H1 (cell line): Measurements from ENCODE around the gene UNC13D. TPM values are rescaled to one million over a fixed set of nuclear protein-coding genes. Genes with fewer than 3 reads are reported as not detected.

Source experiments
- CTCF ChIA-PET: fragments of 300-600 bp; sonication (Branson Sonifier 250); formaldehyde crosslinking; loops from one replicate; lab custom pipeline; 2021; ENCODE audit not compliant: partially characterized antibody; lab: Charles Lee
- POLR2A ChIA-PET: fragments of 300-600 bp; sonication (Branson Sonifier 250); formaldehyde crosslinking; loops from one replicate; lab custom pipeline; 2021; ENCODE audit warnings: inconsistent platforms; ENCODE audit not compliant: partially characterized antibody; lab: Charles Lee
- DNase-seq, 2 experiments: peaks; one replicate each; pipeline versions ENCODE4 v3.0.0 to v3.0.0-alpha.2; 2010 to 2022; ENCODE audit warnings: low spot score in 2 of 2, low read depth in 1 of 2, mixed read lengths in 1 of 2
- FAIRE-seq: peaks from 2 replicates; lab custom pipeline; 2011; peaks lifted over from hg19 to GRCh38; lab: Jason Lieb, UNC
- H2AFZ ChIP-seq: 2 replicates; pipeline ENCODE4 v1.8.1; 2012; ENCODE audit warnings: low read length, inconsistent platforms
- H2AK5ac ChIP-seq: 2 replicates; pipeline ENCODE4 v1.6.1; 2013; ENCODE audit warnings: low read depth, low read length
- H2BK120ac ChIP-seq: replicated peaks from 2 replicates; pipeline ENCODE3; 2013; ENCODE audit warnings: low read depth, low read length, inconsistent platforms
- H2BK12ac ChIP-seq: 2 replicates; pipeline ENCODE4 v1.6.1; 2013; ENCODE audit warnings: low read depth, low read length
- H2BK15ac ChIP-seq: 2 replicates; pipeline ENCODE4 v1.6.1; 2013; ENCODE audit warnings: low read length
- H2BK20ac ChIP-seq: 2 replicates; pipeline ENCODE4 v1.6.1; 2013; ENCODE audit warnings: low read length
- H2BK5ac ChIP-seq: 2 replicates; pipeline ENCODE4 v1.6.1; 2013; ENCODE audit warnings: low read depth, low read length
- H3K14ac ChIP-seq: 2 replicates; pipeline ENCODE4 v1.6.1; 2013; ENCODE audit warnings: inconsistent platforms; ENCODE audit not compliant: insufficient read length
- H3K18ac ChIP-seq: 2 replicates; pipeline ENCODE4 v1.6.1; 2013; ENCODE audit warnings: low read length; ENCODE audit errors: extremely low read depth
- H3K23ac ChIP-seq: 2 replicates; pipeline ENCODE4 v1.6.1; 2013; ENCODE audit warnings: inconsistent platforms; ENCODE audit not compliant: insufficient read length
- H3K23me2 ChIP-seq: 2 replicates; pipeline ENCODE4 v1.6.1; 2013; ENCODE audit warnings: low read depth, low read length
- H3K27ac ChIP-seq: 2 replicates; pipeline ENCODE4 v1.6.1; 2011; ENCODE audit warnings: low read depth, low read length, inconsistent platforms
- H3K27me3 ChIP-seq, 4 experiments: replicated peaks in 1 of 4; 1 replicate in 1 of 4; 2 replicates in 3 of 4; pipeline versions ENCODE4 v1.6.1 to v1.8.1; 2011 to 2013; ENCODE audit warnings: low read length in 3 of 4, mild to moderate bottlenecking in 3 of 4, inconsistent platforms in 2 of 4, mixed read lengths in 2 of 4, moderate library complexity in 1 of 4; ENCODE audit not compliant: control insufficient read depth in 3 of 4, insufficient read depth in 3 of 4; ENCODE audit errors: extremely low read depth in 1 of 4
- H3K36me3 ChIP-seq, 4 experiments: 2 replicates each; pipeline versions ENCODE4 v1.6.1 to v1.8.1; 2011 to 2013; ENCODE audit warnings: mild to moderate bottlenecking in 4 of 4, low read length in 3 of 4, moderate library complexity in 2 of 4, control low read depth in 1 of 4, inconsistent platforms in 1 of 4; ENCODE audit not compliant: insufficient read depth in 4 of 4, control insufficient read depth in 2 of 4
- H3K4ac ChIP-seq: replicated peaks from 2 replicates; pipeline ENCODE3; 2013; ENCODE audit warnings: low read length, low read depth, mixed read lengths, inconsistent platforms; ENCODE audit not compliant: insufficient read length
- H3K4me1 ChIP-seq, 4 experiments: replicated peaks in 1 of 4; 1 replicate in 1 of 4; 2 replicates in 3 of 4; pipeline versions ENCODE4 v1.6.1 to v1.8.1; 2011 to 2013; ENCODE audit warnings: low read length in 3 of 4, inconsistent platforms in 2 of 4, mixed read lengths in 1 of 4; ENCODE audit not compliant: insufficient read depth in 4 of 4, control insufficient read depth in 3 of 4
- H3K4me2 ChIP-seq, 2 experiments: 2 replicates each; pipeline versions ENCODE4 v1.6.1 to v1.8.1; 2011 to 2013; ENCODE audit warnings: low read depth in 2 of 2, low read length in 2 of 2, control low read depth in 1 of 2, inconsistent platforms in 1 of 2, mild to moderate bottlenecking in 1 of 2; ENCODE audit not compliant: insufficient read depth in 1 of 2
- H3K4me3 ChIP-seq, 4 experiments: fragments of 200-600, 300-600 bp in 1 of 4; sonication (generic), shearing (Covaris generic), sonication (Bioruptor Twin) in 1 of 4; 2 replicates each; pipeline versions ENCODE4 v1.5.1 to v1.8.1; 2011 to 2016; ENCODE audit warnings: low read length in 4 of 4, low read depth in 3 of 4, control low read depth in 2 of 4, inconsistent platforms in 2 of 4, mild to moderate bottlenecking in 2 of 4, mixed read lengths in 1 of 4, moderate library complexity in 1 of 4; ENCODE audit not compliant: insufficient read depth in 2 of 4; ENCODE audit errors: extremely low read depth in 1 of 4
- H3K56ac ChIP-seq: replicated peaks from 2 replicates; pipeline ENCODE3; 2013; ENCODE audit warnings: low read depth, mild to moderate bottlenecking, mixed read lengths, low read length, inconsistent platforms; ENCODE audit not compliant: insufficient read length
- H3K79me1 ChIP-seq: 2 replicates; pipeline ENCODE4 v1.6.1; 2013; ENCODE audit warnings: low read depth, low read length, control low read depth
- H3K79me2 ChIP-seq, 2 experiments: 2 replicates each; pipeline versions ENCODE4 v1.6.1 to v1.8.1; 2012 to 2013; ENCODE audit warnings: low read length in 2 of 2, mild to moderate bottlenecking in 2 of 2, inconsistent platforms in 1 of 2; ENCODE audit not compliant: insufficient read depth in 2 of 2, control insufficient read depth in 1 of 2
- H3K9ac ChIP-seq, 4 experiments: replicated peaks in 1 of 4; 1 replicate in 1 of 4; 2 replicates in 3 of 4; pipeline versions ENCODE4 v1.6.1 to v1.8.1; 2011 to 2013; ENCODE audit warnings: low read depth in 3 of 4, low read length in 3 of 4, control low read depth in 2 of 4, mild to moderate bottlenecking in 2 of 4, moderate library complexity in 2 of 4, inconsistent platforms in 1 of 4; ENCODE audit errors: extremely low read depth in 1 of 4
- H3K9me3 ChIP-seq, 2 experiments: 2 replicates each; pipeline versions ENCODE4 v1.6.1 to v1.8.1; 2012 to 2013; ENCODE audit warnings: mild to moderate bottlenecking in 2 of 2, moderate library complexity in 2 of 2, control low read depth in 1 of 2, inconsistent platforms in 1 of 2, low read depth in 1 of 2, low read length in 1 of 2, mixed read lengths in 1 of 2; ENCODE audit not compliant: insufficient read depth in 2 of 2
- H4K20me1 ChIP-seq, 2 experiments: replicated peaks in 1 of 2; 2 replicates each; pipeline versions ENCODE3 to v1.8.1; 2011 to 2013; ENCODE audit warnings: inconsistent platforms in 2 of 2, low read length in 2 of 2, mild to moderate bottlenecking in 1 of 2; ENCODE audit not compliant: insufficient read depth in 2 of 2, control insufficient read depth in 1 of 2
- H4K5ac ChIP-seq: 2 replicates; pipeline ENCODE4 v1.6.1; 2013; ENCODE audit warnings: low read length, low read depth, mixed read lengths, inconsistent platforms; ENCODE audit not compliant: insufficient read length
- H4K8ac ChIP-seq: 2 replicates; pipeline ENCODE4 v1.8.0; 2013; ENCODE audit warnings: mild to moderate bottlenecking, moderate library complexity, low read length, inconsistent platforms; ENCODE audit not compliant: insufficient read depth; ENCODE audit errors: extremely low read depth
- H4K91ac ChIP-seq: replicated peaks from 2 replicates; pipeline ENCODE3; 2013; ENCODE audit warnings: low read length, mixed read lengths, inconsistent platforms; ENCODE audit not compliant: insufficient read length
- MAX ChIP-seq: IDR thresholded peaks from 2 replicates; pipeline ENCODE4 v1.6.1; 2012; ENCODE audit warnings: inconsistent platforms
- NANOG ChIP-seq: IDR thresholded peaks from 2 replicates; pipeline ENCODE4 v1.6.1; 2011; ENCODE audit warnings: low read length, low read depth, mild to moderate bottlenecking, inconsistent platforms; ENCODE audit not compliant: insufficient read depth, poor library complexity, severe bottlenecking
- RBBP5 ChIP-seq: IDR thresholded peaks from 2 replicates; pipeline ENCODE4 v1.7.1; 2012; ENCODE audit warnings: low read depth, mild to moderate bottlenecking, inconsistent platforms, low read length, moderate library complexity, borderline replicate concordance
- SIN3A ChIP-seq, 2 experiments: IDR thresholded peaks in 1 of 2; conservative IDR thresholded peaks in 1 of 2; 2 replicates each; pipeline ENCODE4 v1.6.1; 2011 to 2012; ENCODE audit warnings: low read length in 2 of 2, improper control_type of control experiment in 1 of 2, low read depth in 1 of 2, mild to moderate bottlenecking in 1 of 2
- SP4 ChIP-seq: IDR thresholded peaks from 2 replicates; pipeline ENCODE4 v1.6.1; 2012; ENCODE audit warnings: low read length, inconsistent platforms
- whole genome bisulfite sequencing, 2 experiments: shearing (Covaris generic) in 1 of 2; methylation state at CpG; one replicate each; pipeline versions ENCODE4 v1.1.6 to v1.1.7; 2013 to 2015; ENCODE audit warnings: low lambda C conversion rate in 2 of 2, mixed read lengths in 2 of 2, inconsistent platforms in 1 of 2, low coverage in 1 of 2, missing lambda C conversion rate in 1 of 2; ENCODE audit not compliant: insufficient replicate concordance in 2 of 2, insufficient coverage in 1 of 2, insufficient read length in 1 of 2; ENCODE audit errors: extremely low coverage in 1 of 2, missing lambda C conversion rate in 1 of 2; 5-methylcytosine and 5-hydroxymethylcytosine counted together
- polyA plus RNA-seq, 7 experiments: library from polyadenylated mRNA; depleted of rRNA in 3 of 7; stranded (reverse) in 5 of 7; unstranded in 2 of 7; fragments of >200 nt in 5 of 7; fragments of 200-250 nt in 2 of 7; gene quantifications; 1 replicate in 5 of 7; 2 replicates in 1 of 7; 4 replicates in 1 of 7; pipeline versions ENCODE4 v1.2.1 to v1.2.3, GENCODE V29; 2011 to 2013; ENCODE audit warnings: missing spikeins in 2 of 7, mixed read lengths in 2 of 7
- total RNA-seq: library from RNA; stranded (reverse); fragmentation: NEBNext Ultra II Directional; extraction: Animal tissue kit (Norgen Biotek cat#: 25700); gene quantifications from 2 replicates; pipeline ENCODE4 v1.2.1, GENCODE V29; 2021

The UNC13D gene
- total and polyA plus RNA-seq, 2 of the 8 experiments (the other 6 are each of a cell fraction or from before 2014, with no cell fraction given): 3.6 to 8.4 TPM

- peaks cover 0 to 27% (median 21%) of the 10 kb centered on the region in 4 experiments; a peak in 6 of 7 replicates for H3K4me1 ChIP-seq
- no peak overlapping the region for H2AK5ac ChIP-seq
- no peaks in the 10 kb centered on the region for H4K20me1 ChIP-seq
- H3K18ac ChIP-seq: no peak overlapping the region
- H4K8ac ChIP-seq: no peak overlapping the region
- H4K91ac ChIP-seq: peak overlapping the region; percentile 46
- DNase-seq: peak in 1 of 2 experiments; percentile 83
- no peak overlapping the region for H3K56ac ChIP-seq
- H2BK5ac ChIP-seq: no peak overlapping the region; the same call in 1 of the 2 replicates
- H3K4me2 ChIP-seq: no peak overlapping the region
- H3K23me2 ChIP-seq: no peaks in the 10 kb centered on the region; the same call in 1 of the 2 replicates
- no peak overlapping the region for H2BK15ac ChIP-seq
- no peak overlapping the region for H3K14ac ChIP-seq
- FAIRE-seq: no peak
- H3K79me2 ChIP-seq: no peaks in the 10 kb centered on the region
- no peak overlapping the region for H2BK120ac ChIP-seq
- H3K4ac ChIP-seq: no peak overlapping the region
- no peak overlapping the region for H3K4me3 ChIP-seq
- no peaks in the 10 kb centered on the region for H3K9me3 ChIP-seq
- no peak overlapping the region for H4K5ac ChIP-seq
- CTCF ChIA-PET: interaction anchor here (0.6 to 21.9 kb wide), 8 partner anchors 10 to 234 kb away, joined by 3 to 563 read pairs (median 4); partner anchors contain the start of genes SMIM5, UNC13D and WBP2
- H3K23ac ChIP-seq: no peak overlapping the region
- no peaks in the 10 kb centered on the region for H3K79me1 ChIP-seq
- POLR2A ChIA-PET: interaction anchor here (1.1 to 16.0 kb wide), 5 partner anchors 9 to 59 kb away, joined by 4 to 216 read pairs (median 12); partner anchors contain the start of genes UNC13D and WBP2
- no peak overlapping the region for H2BK20ac ChIP-seq
- no peak overlapping the region for H3K27ac ChIP-seq
- 81% methylated on average over 19 of the region's 24 CpGs; no CpG with 5 or more reads in 1 of the 2 experiments for WGBS, 2 experiments
- H3K27me3 ChIP-seq: no peaks in the 10 kb centered on the region
- no peak overlapping the region for H2AFZ ChIP-seq
- no peak overlapping the region for H3K9ac ChIP-seq
- H2BK12ac ChIP-seq: no peak overlapping the region; the same call in 1 of the 2 replicates
- no peaks in the 10 kb centered on the region for H3K36me3 ChIP-seq
- TF ChIP-seq NANOG (no peak), MAX (no peak), SP4 (no peak), RBBP5 (no peak), SIN3A (conservative IDR thresholded peaks at IDR 0.05 in 1 of 2, IDR thresholded peaks at IDR 0.05 in 1 of 2; ENCODE audit: low read depth in 1 of 2, low read length in 2 of 2) (no peak)
Observed at GRCh38 chr17:75834928-75835653, 9.1 kb downstream of the UNC13D start.
